ENCODE measurements around the gene ATP5IF1.

GRCh38 chr1:28267633-28268032 is 31.7 kb downstream of the ATP5IF1 start:
- TF ChIP-seq YY1 (IDR thresholded peaks at IDR 0.05; ENCODE audit: insufficient read depth, insufficient read length), result no peak
- no peak for TF ChIP-seq ZNF274 (IDR thresholded peaks at IDR 0.05; ENCODE audit: low read depth, low read length)
